IMR-90 (cell line): ENCODE measurements around the gene CACUL1.

Source experiments
- BHLHE40 ChIP-seq: fragments of 150-350 bp; IDR thresholded peaks from 2 replicates; pipeline ENCODE4 v1.6.1; 2016; ENCODE audit warnings: mild to moderate bottlenecking, low read depth, low read length
- NFE2L2 ChIP-seq: fragments of 150-350 bp; IDR thresholded peaks from 2 replicates; pipeline ENCODE4 v1.6.1; 2016; ENCODE audit warnings: low read depth, mild to moderate bottlenecking, low read length
- POLR2A ChIP-seq: IDR thresholded peaks from 2 replicates; pipeline ENCODE4 v1.6.1; 2012; ENCODE audit warnings: mild to moderate bottlenecking, low read depth, low read length
- RAD21 ChIP-seq: IDR thresholded peaks from 2 replicates; pipeline ENCODE4 v1.6.1; 2012; ENCODE audit warnings: low read length, improper control_type of control experiment
- RCOR1 ChIP-seq: IDR thresholded peaks from 2 replicates; pipeline ENCODE4 v1.6.1; 2012; ENCODE audit warnings: mild to moderate bottlenecking, low read length, improper control_type of control experiment; ENCODE audit not compliant: insufficient replicate concordance
- RFX5 ChIP-seq: IDR thresholded peaks from 2 replicates; pipeline ENCODE4 v1.8.0; 2012; ENCODE audit warnings: low read depth, mild to moderate bottlenecking, low read length, moderate library complexity
- TF ChIP-seq, protein P1 (sequence below): conservative IDR thresholded peaks from 2 replicates; pipeline ENCODE4 v1.5.1; 2012; ENCODE audit warnings: mild to moderate bottlenecking, low read depth, low read length, improper control_type of control experiment
- TF ChIP-seq, protein P2 (sequence below): fragments of 150-350 bp; IDR thresholded peaks from 2 replicates; pipeline ENCODE4 v1.6.1; 2017; ENCODE audit warnings: mild to moderate bottlenecking, antibody characterized with exemption, low read length, low read depth

DNA sequence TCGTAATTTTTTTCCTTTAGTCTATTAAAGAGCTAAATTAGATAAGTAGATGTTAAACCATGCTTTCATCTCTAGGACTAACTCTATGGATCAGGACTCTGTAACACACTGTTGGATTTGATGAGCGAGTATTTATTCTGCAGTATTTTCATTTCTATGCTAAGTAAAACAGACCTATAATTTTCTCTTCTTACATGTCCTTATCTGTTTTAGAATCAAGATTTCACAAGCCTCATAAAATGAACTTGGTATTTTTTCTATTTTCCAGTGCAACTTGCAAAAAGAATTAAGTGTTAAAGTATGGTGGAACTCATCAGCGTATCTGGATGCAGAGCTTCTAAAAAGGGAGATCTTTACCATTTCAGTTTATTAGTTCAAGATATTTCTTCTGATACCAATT, 2.4 kb downstream of the CACUL1 start:
- TF ChIP-seq POLR2A (no peak), RAD21 (no peak), RCOR1 (no peak), RFX5 (no peak), BHLHE40 (no peak), NFE2L2 (no peak)
- TF ChIP-seq, protein P1, sequence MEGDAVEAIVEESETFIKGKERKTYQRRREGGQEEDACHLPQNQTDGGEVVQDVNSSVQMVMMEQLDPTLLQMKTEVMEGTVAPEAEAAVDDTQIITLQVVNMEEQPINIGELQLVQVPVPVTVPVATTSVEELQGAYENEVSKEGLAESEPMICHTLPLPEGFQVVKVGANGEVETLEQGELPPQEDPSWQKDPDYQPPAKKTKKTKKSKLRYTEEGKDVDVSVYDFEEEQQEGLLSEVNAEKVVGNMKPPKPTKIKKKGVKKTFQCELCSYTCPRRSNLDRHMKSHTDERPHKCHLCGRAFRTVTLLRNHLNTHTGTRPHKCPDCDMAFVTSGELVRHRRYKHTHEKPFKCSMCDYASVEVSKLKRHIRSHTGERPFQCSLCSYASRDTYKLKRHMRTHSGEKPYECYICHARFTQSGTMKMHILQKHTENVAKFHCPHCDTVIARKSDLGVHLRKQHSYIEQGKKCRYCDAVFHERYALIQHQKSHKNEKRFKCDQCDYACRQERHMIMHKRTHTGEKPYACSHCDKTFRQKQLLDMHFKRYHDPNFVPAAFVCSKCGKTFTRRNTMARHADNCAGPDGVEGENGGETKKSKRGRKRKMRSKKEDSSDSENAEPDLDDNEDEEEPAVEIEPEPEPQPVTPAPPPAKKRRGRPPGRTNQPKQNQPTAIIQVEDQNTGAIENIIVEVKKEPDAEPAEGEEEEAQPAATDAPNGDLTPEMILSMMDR: no peak
- TF ChIP-seq, protein P2, sequence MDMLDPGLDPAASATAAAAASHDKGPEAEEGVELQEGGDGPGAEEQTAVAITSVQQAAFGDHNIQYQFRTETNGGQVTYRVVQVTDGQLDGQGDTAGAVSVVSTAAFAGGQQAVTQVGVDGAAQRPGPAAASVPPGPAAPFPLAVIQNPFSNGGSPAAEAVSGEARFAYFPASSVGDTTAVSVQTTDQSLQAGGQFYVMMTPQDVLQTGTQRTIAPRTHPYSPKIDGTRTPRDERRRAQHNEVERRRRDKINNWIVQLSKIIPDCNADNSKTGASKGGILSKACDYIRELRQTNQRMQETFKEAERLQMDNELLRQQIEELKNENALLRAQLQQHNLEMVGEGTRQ: no peak
